HEK293 (cell line): ENCODE measurements around the gene CCDC69.

Experiments used
- CTCF ChIA-PET: fragments of 350-600 bp; formaldehyde crosslinking; extraction: SDS; loops from one replicate; lab custom pipeline; 2021; ENCODE audit warnings: antibody characterized with exemption; lab: Yijun Ruan, JAX
- POLR2A ChIA-PET: fragments of 300-600 bp; formaldehyde crosslinking; extraction: SDS; loops from one replicate; lab custom pipeline; 2020; ENCODE audit warnings: antibody characterized with exemption, inconsistent platforms; lab: Yijun Ruan, JAX
- H3K27ac ChIP-seq: fragments of 200-500 bp; sonication (Bioruptor generic); 2 replicates; pipeline ENCODE4 v1.5.1; 2014; ENCODE audit warnings: low read depth, low read length, control low read depth, inconsistent platforms; ENCODE audit errors: extremely low read depth
- H3K36me3 ChIP-seq, 2 experiments: fragments of 200-500 bp in 1 of 2; sonication (Bioruptor generic) in 1 of 2; 1 replicate in 1 of 2; 2 replicates in 1 of 2; pipeline ENCODE4 v1.5.1; 2014 to 2017; ENCODE audit warnings: inconsistent platforms in 2 of 2, low read length in 2 of 2; ENCODE audit not compliant: control insufficient read depth in 2 of 2, insufficient read depth in 1 of 2
- H3K4me1 ChIP-seq: fragments of 200-500 bp; sonication (Bioruptor generic); 2 replicates; pipeline ENCODE4 v1.5.1; 2014; ENCODE audit warnings: mild to moderate bottlenecking, low read length, inconsistent platforms; ENCODE audit not compliant: control insufficient read depth, insufficient read depth
- H3K4me3 ChIP-seq: 2 replicates; pipeline ENCODE4 v1.5.1; 2011; ENCODE audit warnings: low read depth, mild to moderate bottlenecking, control low read depth, low read length, moderate library complexity
- H3K9me3 ChIP-seq: fragments of 200-500 bp; sonication (Bioruptor generic); 2 replicates; pipeline ENCODE4 v1.5.1; 2014; ENCODE audit warnings: low read depth, low read length, inconsistent platforms; ENCODE audit not compliant: control insufficient read depth, insufficient read depth
- GLI4 ChIP-seq: fragments of 450-650 bp; formaldehyde crosslinking; IDR thresholded peaks from 2 replicates; pipeline ENCODE4 v1.5.1; 2016; ENCODE audit warnings: missing biosample characterization, missing genetic modification characterization
- MZF1 ChIP-seq: fragments of 450-650 bp; formaldehyde crosslinking; IDR thresholded peaks from 2 replicates; pipeline ENCODE4 v1.5.1; 2017; ENCODE audit warnings: missing biosample characterization, missing genetic modification characterization, borderline replicate concordance
- SP3 ChIP-seq: fragments of 450-650 bp; formaldehyde crosslinking; IDR thresholded peaks from 2 replicates; pipeline ENCODE4 v1.5.1; 2016; ENCODE audit warnings: missing biosample characterization, missing genetic modification characterization
- TCF7L2 ChIP-seq: IDR thresholded peaks from 2 replicates; pipeline ENCODE4 v1.6.1; 2011; ENCODE audit warnings: low read depth, mild to moderate bottlenecking, inconsistent platforms, low read length, moderate library complexity, borderline replicate concordance
- WT1 ChIP-seq: fragments of 450-650 bp; formaldehyde crosslinking; IDR thresholded peaks from 2 replicates; pipeline ENCODE4 v1.5.1; 2016; ENCODE audit warnings: missing biosample characterization, missing genetic modification characterization
- ZBTB11 ChIP-seq: fragments of 450-650 bp; formaldehyde crosslinking; conservative IDR thresholded peaks from 2 replicates; pipeline ENCODE4 v1.5.1; 2016; ENCODE audit warnings: low read depth, missing biosample characterization, missing genetic modification characterization
- ZFHX2 ChIP-seq: fragments of 450-650 bp; formaldehyde crosslinking; conservative IDR thresholded peaks from 2 replicates; pipeline ENCODE4 v1.5.1; 2016; ENCODE audit warnings: missing biosample characterization, missing genetic modification characterization
- ZNF10 ChIP-seq: fragments of 450-650 bp; formaldehyde crosslinking; IDR thresholded peaks from 2 replicates; pipeline ENCODE4 v1.5.1; 2017; ENCODE audit warnings: missing biosample characterization, missing genetic modification characterization
- ZNF174 ChIP-seq: fragments of 450-650 bp; formaldehyde crosslinking; IDR thresholded peaks from 2 replicates; pipeline ENCODE4 v1.5.0; 2017; ENCODE audit warnings: missing biosample characterization, mild to moderate bottlenecking, missing genetic modification characterization
- ZNF26 ChIP-seq: fragments of 450-650 bp; formaldehyde crosslinking; IDR thresholded peaks from 2 replicates; pipeline ENCODE4 v1.5.1; 2016; ENCODE audit warnings: missing biosample characterization, missing genetic modification characterization
- ZNF311 ChIP-seq: fragments of 450-650 bp; formaldehyde crosslinking; IDR thresholded peaks from 2 replicates; pipeline ENCODE4 v1.5.1; 2017; ENCODE audit warnings: missing biosample characterization, missing genetic modification characterization, borderline replicate concordance
- ZNF362 ChIP-seq: fragments of 450-650 bp; formaldehyde crosslinking; IDR thresholded peaks from 2 replicates; pipeline ENCODE4 v1.5.1; 2016; ENCODE audit warnings: missing biosample characterization, missing genetic modification characterization
- ZNF549 ChIP-seq: fragments of 450-650 bp; IDR thresholded peaks from 2 replicates; pipeline ENCODE4 v1.5.1; 2018; ENCODE audit warnings: missing biosample characterization, missing genetic modification characterization, mild to moderate bottlenecking, inconsistent platforms, moderate library complexity
- ZNF660 ChIP-seq: fragments of 450-650 bp; IDR thresholded peaks from 2 replicates; pipeline ENCODE4 v1.5.1; 2018; ENCODE audit warnings: missing biosample characterization, mild to moderate bottlenecking, missing genetic modification characterization
- ZNF747 ChIP-seq: fragments of 450-650 bp; formaldehyde crosslinking; IDR thresholded peaks from 2 replicates; pipeline ENCODE4 v1.5.1; 2016; ENCODE audit warnings: missing biosample characterization, missing genetic modification characterization
- ZNF830 ChIP-seq: fragments of 450-650 bp; IDR thresholded peaks from 2 replicates; pipeline ENCODE4 v1.5.0; 2018; ENCODE audit warnings: missing biosample characterization, missing genetic modification characterization, low read depth, mild to moderate bottlenecking, moderate library complexity
- ZSCAN23 ChIP-seq: fragments of 450-650 bp; formaldehyde crosslinking; IDR thresholded peaks from 2 replicates; pipeline ENCODE4 v1.5.1; 2016; ENCODE audit warnings: missing biosample characterization, missing genetic modification characterization

Gene CCDC69

GRCh38 chr5:151186538-151186937, 37.4 kb downstream of the CCDC69 start:
- TF ChIP-seq ZFHX2 (tag by site-specific recombination) (no peak), ZNF362 (tag by site-specific recombination) (no peak), GLI4 (tag by site-specific recombination) (no peak), ZNF10 (tag by site-specific recombination) (no peak), SP3 (tag by site-specific recombination) (no peak), TCF7L2 (no peak), ZNF549 (tag by site-specific recombination) (no peak), ZNF26 (tag by site-specific recombination) (no peak), ZBTB11 (tag by site-specific recombination) (no peak), ZNF311 (tag by site-specific recombination) (no peak), WT1 (tag by site-specific recombination) (no peak), ZSCAN23 (tag by site-specific recombination) (no peak), ZNF747 (tag by site-specific recombination) (no peak), ZNF660 (tag by site-specific recombination) (no peak)
- TF ChIP-seq, all 188 proteins: peak for 0
- Histone ChIP-seq H3K27ac (no peak overlapping the region), H3K9me3 (no peaks in the 10 kb centered on the region), H3K36me3 (peaks cover 0 to 6% of the 10 kb centered on the region in 2 experiments; a peak in 1 of 3 replicates), H3K4me3 (no peak overlapping the region), H3K4me1 (no peaks in the 10 kb centered on the region)
- POLR2A ChIA-PET = no interaction called here
- CTCF ChIA-PET = interaction anchor here (0.6 kb wide), 1 partner anchor 9 kb away, joined by 3 read pairs; no protein-coding TSS in a partner anchor

GRCh38 chr5:151186052-151186451, 37.8 kb downstream of the CCDC69 start:
- no peaks in the 10 kb centered on the region for H3K4me1 ChIP-seq
- POLR2A ChIA-PET = no interaction called here
- H3K9me3 ChIP-seq = no peaks in the 10 kb centered on the region
- H3K27ac ChIP-seq = no peak overlapping the region
- TF ChIP-seq MZF1 (tag by site-specific recombination) = no peak
- no peak for TF ChIP-seq ZNF830 (tag by site-specific recombination)
- no peak for TF ChIP-seq ZNF174 (tag by site-specific recombination)
- CTCF ChIA-PET = no interaction called here
- no peak overlapping the region for H3K4me3 ChIP-seq
- peaks cover 0 to 6% of the 10 kb centered on the region in 2 experiments; a peak in 1 of 3 replicates for H3K36me3 ChIP-seq
